ENCODE measurements around the gene PRXL2A.

DNA sequence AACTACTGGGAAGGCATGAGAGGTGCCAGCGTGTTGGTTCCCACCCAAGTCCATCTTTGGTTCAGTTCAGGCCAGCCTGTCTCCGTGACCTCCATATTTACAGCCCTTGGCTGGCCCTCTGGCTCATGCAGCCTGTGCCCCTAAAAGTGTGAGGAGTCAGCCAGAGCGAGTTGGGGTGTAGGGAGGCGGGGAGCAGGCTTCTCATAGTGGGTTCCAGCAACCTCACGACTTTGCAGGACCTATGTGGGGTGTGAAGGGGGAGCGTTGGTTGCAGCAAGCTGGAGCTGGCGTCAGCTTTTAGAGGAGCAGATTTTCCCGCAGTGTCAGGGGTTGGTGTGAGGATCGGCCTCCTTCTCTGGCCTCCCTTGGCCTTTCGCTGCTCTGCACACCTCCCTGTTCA is 55.5 kb downstream of the PRXL2A start:
- TF ChIP-seq EZH2 (IDR thresholded peaks at IDR 0.05; ENCODE audit: low read depth, unreplicated experiment) (no peak), POLR2AphosphoS5 (IDR thresholded peaks at IDR 0.05; ENCODE audit: low read depth) (no peak), EZH2phosphoT487 (IDR thresholded peaks at IDR 0.05; ENCODE audit: unreplicated experiment) (no peak), NANOG (IDR thresholded peaks at IDR 0.05; ENCODE audit: borderline replicate concordance) (no peak), REST (IDR thresholded peaks at IDR 0.05; ENCODE audit: unreplicated experiment) (no peak), JUNB (IDR thresholded peaks at IDR 0.05; ENCODE audit: unreplicated experiment) (no peak)
- TF ChIP-seq, protein P1, sequence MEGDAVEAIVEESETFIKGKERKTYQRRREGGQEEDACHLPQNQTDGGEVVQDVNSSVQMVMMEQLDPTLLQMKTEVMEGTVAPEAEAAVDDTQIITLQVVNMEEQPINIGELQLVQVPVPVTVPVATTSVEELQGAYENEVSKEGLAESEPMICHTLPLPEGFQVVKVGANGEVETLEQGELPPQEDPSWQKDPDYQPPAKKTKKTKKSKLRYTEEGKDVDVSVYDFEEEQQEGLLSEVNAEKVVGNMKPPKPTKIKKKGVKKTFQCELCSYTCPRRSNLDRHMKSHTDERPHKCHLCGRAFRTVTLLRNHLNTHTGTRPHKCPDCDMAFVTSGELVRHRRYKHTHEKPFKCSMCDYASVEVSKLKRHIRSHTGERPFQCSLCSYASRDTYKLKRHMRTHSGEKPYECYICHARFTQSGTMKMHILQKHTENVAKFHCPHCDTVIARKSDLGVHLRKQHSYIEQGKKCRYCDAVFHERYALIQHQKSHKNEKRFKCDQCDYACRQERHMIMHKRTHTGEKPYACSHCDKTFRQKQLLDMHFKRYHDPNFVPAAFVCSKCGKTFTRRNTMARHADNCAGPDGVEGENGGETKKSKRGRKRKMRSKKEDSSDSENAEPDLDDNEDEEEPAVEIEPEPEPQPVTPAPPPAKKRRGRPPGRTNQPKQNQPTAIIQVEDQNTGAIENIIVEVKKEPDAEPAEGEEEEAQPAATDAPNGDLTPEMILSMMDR (conservative IDR thresholded peaks at IDR 0.05; ENCODE audit: low read depth in 2 of 2) = no peak

Data from GM23338 (cell line).